Activated naive CD4-positive, alpha-beta T cell treated with anti-CD3 and anti-CD28 coated beads, Interleukin-2, amount 50 U/mL, for 16 hours (primary cell): ENCODE data around the gene SQSTM1.
A peak's percentile ranks its signal among the peaks of the same experiment; 100 is the strongest.

Experiments used
- DNase-seq: peaks from one replicate; pipeline ENCODE4 v3.0.0-alpha.2; 2020

Gene SQSTM1

DNA sequence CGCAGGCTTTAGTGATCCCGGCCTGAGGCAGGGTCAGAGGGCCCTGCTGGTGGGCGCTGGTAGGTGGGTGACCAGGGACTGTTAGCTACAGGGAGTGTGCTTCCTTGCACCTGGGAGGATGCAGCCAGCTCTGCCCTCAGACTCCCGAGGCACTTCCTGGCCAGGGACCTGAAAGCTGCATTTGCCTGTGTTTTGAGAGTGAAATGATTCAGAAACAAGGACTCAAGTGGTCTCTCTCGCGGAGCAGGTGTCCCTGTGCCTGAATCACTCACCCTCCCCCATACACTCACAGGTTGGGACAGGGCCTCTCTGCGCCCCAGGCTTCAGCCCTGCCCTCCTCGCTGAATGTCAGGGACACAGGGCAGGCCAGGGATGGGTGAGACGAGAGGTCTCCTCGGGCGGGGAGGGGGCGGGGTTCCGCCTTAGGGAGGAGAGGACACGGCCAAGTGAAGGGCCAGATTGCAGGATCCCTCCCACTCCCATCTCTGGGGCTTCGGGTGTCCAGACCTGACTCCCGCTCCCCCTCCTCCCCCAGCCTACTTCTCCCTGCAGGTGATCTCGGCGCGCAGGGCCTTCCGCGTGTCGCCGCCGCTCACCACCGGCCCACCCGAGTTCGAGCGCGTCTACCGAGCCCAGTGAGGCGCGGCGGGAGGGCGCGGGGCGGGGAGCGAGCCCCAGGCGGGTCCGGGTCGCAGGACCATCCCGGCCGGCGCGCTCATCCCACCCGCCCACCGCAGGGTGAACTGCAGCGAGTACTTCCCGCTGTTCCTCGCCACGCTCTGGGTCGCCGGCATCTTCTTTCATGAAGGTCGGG lies 25.4 kb upstream of the SQSTM1 start:
- no peak for DNase-seq

DNA sequence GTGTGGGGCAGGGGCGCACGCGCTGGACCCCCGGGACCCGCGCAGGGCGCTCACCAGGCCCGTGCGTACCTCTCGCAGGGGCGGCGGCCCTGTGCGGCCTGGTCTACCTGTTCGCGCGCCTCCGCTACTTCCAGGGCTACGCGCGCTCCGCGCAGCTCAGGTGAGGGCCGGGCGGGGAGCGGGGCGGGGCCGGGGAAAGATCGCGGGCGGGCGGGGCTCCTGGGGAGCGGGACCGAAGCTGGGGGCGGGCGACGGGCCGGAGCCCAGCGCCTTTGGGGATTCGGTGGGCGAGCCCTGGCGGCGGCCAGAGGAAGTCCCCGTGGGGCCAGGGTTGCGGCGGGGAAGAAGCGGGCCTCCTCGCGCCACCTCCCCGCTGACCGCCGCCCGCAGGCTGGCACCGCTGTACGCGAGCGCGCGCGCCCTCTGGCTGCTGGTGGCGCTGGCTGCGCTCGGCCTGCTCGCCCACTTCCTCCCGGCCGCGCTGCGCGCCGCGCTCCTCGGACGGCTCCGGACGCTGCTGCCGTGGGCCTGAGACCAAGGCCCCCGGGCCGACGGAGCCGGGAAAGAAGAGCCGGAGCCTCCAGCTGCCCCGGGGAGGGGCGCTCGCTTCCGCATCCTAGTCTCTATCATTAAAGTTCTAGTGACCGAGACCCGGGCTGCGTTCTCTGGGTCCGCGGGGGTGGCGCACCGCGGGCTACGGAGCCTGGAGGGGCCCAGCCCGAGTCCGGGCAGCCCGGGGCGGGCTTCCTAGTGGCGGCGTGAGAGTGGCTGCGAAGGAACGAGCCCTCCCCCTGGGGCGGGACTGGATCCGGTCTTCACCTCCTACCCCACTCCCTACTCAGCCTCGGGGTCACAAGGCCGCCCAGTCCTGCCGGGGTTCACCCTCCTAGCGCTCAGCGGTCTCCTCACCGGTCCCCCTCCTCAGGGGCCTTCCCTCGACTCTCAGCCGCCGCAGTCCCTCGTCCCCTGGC lies 24.6 kb upstream of the SQSTM1 start:
- DNase-seq: peak; percentile 76

DNA sequence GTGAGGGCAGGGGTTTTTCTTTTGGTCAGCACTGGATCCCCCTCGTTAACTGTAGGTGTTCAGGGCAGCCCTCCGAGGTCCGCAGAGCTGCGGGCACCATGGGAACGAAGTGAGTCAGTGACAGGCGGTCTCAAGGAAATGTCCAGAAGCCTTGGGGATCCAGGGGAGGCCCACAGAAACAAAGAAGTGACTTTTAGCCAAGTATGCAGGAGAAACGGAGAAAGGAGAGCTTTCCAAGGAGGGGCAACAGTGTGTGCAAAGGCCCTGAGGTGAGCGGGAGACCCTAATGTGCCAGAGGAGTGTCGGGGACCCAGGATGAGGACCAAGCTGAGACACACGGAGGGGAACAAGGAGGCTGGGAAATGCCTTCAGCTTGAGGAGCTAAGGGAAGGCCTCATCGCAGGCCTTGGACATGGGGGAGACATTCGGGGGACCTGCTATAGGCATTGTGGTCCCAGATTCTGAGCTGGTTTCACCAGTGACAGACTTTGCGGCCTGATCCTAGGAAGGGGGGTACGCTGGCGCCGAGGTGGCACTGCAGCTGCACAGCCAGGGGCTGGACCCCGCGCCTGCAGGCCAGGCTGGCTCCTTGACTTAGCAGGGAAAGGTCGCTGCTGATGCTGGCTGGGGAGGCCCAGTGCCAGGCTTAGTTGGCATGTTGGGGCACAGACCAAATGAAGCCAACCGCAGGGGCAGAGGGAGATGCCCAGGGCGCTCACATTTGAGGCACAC lies 23.7 kb upstream of the SQSTM1 start:
- DNase-seq: no peak

DNA sequence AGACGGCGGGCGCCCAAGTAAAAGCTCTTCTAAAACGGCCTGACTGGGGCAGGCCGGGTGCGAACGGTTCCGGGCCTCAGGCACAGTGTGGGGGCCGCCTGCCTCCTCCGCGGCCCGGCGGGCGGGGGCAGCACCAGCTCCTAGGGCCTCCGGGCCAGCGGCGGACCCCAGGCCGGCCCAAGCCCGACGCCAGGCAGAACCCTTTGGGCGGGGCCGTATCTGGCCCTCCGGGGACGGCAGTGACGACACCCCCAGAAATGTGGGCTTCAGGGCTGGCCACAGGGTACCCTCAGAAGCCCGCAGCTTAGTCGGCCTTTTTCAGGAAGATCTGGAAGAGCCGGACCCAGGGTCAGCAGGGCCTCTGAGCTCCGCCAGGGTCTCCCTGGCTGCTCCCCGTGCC lies 23.0 kb upstream of the SQSTM1 start:
- DNase-seq: no peak

DNA sequence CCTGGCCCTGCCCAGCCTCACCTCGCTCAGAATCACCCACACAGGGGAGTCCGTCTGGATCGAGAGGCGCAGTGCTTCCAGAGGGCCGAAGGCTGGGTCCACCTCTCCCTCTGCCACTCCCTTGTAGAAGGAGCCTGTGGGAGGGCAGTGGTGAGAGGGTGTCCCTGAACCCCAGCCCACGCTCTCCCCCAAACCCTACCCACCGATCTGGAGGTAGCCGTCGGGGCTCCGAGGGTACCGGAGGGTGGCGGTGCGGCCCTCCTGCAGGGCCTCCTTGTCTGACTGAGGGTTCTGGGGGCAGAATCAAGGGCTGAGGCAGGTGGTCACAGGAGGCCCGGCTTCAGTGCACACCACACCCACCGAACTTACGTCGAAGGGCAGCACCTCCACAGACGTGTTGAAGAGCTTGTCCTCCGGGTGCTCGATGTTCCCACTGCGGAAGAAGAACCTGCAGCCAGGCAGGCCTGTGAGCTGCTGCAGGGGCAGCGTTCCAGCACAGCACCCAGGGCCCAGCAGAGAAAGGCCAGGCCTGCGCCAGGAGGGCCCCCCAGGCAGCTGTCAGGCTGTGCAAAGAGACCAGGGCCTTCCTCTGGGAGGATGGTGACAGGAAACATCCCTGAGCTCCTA lies 22.4 kb upstream of the SQSTM1 start:
- no peak for DNase-seq

DNA sequence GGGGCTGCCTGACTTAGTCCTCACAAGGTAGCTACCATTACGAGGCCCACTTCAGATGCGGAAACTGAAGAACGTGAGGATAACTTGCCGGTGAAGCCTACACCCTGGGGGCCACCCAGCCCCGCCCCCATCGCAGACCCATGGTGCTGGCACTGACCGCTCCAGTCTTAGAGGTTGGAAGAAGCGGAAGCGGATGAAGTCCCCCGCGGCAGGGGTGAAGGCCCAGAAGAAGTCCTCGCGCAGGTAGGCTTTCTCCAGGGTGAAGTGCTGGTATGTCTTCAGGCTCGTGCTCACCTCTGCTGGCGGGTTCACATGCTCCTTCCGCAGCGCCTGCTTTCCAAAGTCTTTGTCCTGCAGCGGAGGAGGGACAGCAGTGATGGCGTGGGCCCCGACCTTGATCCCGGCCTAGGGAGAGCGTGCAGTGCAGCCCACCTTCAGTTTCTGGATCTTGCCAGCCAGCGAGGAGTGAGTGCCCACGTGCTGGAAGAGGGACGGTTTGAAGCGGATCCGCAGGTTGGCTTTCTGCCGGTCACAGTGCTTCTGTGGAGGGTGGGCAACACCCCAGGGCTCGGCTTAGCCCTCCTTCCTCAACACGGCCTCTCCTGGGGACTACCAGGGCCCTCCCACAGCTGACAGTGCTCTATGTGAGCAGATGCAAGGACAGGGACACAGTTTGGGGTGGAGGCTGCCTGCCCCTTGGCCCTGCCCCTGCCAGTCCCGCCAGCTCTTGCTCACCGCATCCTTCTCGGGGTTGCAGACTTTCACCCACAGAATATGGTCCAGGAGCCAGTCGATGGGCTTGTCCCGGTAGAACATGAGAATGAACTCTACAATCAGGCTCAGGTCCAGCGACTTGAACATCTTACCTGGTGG lies 21.7 kb upstream of the SQSTM1 start:
- DNase-seq: no peak

DNA sequence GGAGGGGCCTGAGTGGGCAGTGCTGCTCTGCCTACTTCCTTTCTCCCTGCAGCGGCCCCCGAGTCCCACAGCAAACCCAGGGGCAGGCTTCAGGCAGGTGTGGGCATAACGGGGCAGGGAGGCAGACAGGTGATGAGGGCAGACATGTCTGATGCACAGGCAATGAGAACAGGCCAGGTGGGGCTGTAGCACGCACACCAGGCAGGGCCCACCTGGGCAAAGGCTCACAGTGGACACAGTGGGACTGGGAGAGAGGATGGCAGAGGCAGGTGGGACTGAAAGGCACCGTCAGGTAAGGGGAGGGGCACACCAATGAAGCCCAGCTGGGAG lies 21.1 kb upstream of the SQSTM1 start:
- DNase-seq: no peak

DNA sequence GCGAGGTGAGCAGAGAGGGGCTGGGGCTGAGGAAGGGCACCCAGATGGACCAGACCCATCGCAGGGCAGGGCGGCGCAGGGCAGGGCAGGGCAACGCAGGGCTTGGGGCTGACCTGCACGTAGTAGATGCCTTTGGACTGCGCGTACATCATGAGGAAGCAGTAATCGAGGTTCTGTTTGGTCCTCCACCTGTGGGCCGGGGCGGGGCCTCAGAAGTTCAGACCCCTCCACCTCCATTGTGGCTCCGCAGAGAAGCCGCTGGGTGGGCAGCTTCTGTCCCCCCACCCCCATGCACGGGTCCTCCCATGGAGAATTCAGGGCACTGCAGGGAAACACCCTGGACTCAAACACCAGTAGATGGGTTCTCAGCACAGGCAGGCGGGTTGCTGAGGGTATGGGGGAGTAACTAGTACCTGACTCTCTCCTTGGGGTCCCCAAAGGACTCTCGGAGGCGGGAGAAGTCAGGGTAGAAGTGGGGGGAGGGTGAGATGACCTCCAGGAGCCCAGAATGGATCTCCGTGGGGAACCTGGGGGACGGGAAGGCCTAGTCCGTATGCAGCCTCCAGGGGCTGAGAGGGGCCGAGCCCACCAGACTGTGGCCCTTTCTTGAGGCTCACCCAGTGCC lies 20.5 kb upstream of the SQSTM1 start:
- DNase-seq: no peak

DNA sequence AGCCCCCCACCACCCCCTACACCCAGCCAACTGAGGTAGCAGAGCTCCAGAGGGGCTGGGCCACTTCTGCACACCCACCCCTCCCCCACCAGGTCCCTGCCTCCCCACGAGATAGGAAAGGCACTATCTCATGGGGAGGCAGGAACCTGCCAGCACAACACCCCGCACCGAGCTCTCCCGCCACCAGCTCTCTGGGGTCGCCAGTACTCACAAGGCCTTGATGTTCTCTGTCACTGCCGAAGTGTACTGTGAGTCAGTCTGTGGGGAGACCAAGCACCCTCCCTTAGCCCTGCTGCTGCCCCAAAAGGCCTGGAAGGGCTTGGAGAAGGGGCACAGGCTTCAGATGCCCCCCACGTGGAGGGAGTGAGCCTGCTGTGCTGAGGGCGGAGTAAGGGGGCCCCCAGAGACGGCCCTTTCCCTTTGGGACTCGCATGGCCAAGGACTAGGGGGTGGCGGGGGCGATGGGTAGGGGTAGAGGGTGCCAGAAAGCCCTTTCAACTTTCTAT lies 20.0 kb upstream of the SQSTM1 start:
- no peak for DNase-seq

DNA sequence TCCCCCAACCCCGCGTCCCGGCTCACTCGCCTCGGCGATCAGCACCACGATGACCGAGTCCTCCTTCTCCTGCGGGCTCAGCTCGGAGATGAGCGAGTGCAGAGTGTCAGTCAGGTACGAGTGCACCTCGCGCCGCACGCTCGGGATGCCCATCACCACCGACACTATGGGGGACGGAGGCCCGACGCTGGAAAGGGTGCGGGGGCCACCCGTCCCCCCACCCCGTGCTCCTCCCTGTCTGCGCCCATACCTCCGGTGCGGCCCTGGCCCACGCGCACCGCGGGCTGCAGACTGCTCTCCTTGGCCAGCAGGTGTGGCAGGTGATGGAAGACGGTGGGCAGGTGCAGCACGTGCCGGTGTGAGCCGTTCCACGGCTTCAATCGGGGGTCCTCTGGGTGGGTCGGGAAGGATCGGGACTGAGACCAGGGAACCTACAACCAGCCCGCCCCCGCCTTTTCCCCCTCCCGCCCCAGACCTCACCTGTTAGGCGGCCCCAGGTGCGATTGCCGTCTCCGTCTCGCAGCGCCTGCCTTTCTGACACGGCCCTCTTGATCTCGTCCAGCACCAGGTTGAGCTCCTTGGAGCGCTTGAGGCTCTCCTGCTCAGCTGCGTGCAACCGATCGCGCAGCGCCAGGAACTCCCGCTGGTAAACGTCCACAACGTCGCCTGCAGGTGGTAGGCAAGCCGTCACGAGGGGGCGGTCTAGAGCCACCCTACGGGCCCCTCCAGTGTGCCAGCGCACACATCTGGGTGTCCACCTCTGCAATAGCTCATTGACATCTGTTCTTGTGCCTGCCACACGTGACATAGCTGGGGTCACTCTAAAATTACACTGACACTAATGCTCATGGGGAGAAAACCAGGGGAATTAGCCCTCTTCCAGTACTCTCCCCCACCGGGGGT lies 19.1 kb upstream of the SQSTM1 start:
- peak; percentile 87 for DNase-seq

DNA sequence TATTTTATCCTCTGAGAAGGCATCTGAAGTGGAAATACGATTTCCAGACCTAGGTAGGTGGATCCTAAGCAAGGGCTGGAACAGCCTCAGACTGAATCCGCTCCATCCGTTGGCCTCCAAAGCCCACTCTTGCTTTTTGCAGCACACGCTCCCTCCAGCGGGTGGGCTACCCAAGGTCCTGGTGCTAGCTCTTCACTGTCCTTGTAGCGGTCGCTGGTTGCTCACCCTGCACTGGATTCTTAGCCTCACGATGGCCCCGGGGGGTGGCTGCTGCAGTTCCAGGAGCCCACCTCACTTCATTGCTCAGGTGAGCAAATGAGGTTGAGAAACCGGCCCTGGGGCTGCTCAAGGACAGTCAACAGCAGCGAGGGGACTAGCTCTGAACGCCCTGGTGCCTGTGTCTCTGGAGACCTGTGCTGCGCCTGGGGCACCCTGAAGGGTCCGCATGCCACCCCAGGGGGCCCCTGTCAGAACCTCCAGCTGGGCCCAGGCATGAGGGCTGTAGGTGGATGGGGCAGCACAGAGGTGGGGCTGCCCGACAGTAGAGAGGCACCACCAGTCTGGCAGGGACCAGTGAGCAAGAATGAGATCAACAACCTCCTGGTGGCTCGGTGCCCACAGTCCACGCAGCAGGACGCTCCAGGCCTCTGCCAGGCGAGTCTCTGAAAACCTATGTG lies 18.4 kb upstream of the SQSTM1 start:
- DNase-seq: no peak

DNA sequence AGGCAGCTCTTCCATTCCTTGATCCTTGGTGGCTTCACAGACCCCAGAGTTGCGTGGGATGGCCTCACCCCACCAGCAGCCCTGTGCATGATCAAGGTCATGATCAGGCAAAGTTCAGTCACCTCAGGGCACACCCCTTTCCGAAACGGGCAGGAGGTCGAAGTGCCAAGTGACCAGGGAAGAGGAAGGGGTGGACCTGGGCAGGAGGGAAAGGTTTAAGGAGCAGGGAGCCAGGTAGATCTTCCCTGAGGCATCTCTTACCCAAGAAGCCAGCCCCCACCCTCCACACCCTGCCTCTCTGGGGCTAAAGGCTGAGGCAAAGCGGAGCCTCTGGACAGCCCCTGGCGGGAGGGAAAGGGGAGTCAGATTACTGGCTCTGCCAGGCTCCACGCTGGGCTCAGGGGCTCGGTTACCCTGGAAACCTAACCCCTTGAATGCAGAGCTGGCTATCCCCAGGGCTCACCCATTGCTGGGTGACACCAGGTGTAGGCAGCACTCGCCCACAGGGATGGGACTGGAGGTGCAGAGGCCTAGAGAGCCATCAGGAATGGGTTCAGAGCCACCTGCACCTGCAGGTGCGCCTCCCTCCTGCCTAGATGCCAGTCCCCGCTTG lies 17.6 kb upstream of the SQSTM1 start:
- DNase-seq: no peak

DNA sequence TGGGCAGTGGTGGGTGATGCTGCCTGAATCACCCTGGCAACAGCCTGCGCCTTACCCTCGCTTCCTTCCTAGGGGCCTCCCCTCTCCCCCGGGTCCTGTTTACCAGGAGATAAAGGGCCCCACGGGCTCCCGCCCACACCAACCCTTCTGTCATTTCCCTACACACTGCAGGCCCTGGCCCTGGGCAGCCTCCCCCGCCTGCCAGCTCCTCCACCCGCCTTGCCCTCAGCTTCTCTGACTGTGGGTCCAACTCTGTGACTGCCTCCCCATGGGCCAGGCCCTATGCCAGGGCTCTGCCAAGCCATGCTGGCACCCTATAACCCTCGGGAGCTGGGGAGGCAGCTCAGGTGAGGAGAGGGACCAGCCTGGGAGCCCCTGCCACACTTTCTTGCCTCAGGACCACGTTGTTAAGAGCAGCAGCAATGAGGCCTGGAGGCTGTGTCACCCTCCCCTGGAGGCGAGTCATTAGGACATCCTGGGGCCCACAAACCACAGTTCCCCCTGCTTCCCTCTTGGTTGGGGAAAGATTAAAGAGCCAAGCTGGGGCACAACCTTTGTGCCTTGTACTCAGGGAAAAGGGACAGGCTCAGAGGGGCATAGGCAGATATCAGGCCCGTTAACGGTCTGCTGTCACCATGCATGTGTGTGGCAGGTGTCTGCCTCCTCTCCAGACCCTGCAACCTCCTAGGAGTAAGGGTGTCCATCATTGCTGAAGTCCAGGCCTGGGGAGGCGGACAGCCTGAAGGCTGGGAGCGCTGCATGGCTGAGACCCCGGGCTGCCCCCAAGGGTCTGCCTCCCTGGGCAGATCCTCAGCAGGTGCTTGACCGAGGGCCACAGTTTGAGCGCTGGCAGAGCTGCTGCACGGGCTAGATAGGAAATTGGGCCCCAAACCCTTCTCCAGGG lies 16.8 kb upstream of the SQSTM1 start:
- DNase-seq: peak; percentile 51

DNA sequence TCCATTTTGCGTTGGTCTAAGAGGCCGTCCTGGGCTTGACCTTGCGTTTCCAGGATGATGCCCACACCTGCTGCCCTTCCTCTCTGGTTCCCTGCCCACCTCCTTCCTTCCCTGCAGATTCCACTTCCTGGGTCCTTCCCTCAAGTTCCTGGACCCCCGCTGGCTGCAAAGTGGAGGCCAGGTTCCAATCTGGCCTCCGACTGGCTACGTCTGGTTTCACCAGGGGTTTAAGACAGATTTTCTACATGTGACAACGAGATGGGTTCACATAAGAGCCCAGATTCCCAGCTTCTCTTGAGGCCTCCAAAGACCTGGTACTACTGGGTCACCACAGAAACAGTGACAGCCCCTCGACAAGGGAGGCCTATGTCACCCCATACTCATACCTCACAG lies 16.2 kb upstream of the SQSTM1 start:
- DNase-seq: no peak

DNA sequence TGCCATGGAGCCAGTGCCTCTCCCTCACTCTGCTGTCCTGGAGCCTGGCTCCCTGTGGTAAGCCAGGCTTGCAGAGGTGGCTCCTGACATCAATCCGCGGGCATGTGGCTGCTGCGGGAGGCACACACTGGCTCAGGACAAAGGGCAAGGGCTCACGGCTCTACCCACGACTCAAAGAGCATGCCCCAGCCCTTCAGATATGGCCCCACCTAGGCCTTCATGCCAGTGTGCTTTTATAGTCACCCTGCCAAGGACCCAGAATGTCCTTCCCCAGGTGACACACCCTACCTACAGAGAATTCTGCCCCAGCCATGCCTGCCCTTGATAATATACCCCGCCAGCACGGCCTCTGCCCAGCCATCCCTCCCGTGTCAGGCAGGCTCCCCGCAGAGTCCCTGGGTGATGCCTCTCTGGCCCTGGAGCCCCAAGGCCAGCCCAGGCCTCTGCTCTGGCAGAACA lies 15.6 kb upstream of the SQSTM1 start:
- DNase-seq: no peak

DNA sequence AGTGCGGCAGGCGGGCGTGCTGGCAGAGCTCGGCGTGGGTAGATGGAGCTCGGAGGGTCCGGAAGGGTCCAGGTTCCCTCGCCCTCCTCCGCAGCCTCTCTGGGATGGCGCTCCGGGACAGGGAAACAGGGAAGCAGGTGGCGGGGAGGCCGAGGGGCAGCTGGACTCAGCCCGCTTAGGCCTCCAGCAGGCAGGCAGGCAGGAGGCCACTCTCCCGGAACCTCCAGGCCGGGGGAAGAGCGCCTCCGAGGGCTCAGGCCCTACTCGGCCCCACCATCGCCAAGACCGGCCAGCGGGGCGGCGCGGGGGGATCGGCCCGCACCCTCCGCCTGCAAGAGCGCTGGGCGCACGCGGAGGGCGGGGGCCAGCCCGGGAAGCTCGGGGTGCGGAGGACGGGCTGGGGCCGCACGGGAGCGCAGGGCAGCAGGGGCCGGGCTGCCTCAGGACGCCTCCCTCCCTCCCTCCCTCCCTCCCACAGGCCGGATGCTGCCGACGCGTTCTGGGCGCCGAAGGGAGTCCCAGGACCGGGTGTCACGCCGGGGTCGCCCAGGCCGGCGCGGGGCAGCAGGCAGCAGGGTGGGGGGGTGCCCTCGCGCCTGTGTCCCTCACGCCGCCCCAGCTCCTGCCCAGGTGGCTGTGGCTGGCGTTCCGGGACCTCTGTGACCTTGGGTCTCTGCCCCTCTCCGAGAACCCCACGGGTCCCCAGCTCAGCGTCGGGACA lies 15.0 kb upstream of the SQSTM1 start:
- no peak for DNase-seq
